IMR-90 (cell line): ENCODE measurements around the gene ATP1A3.

ENCODE experiments used
- CEBPB ChIP-seq: IDR thresholded peaks from 2 replicates; pipeline ENCODE4 v1.6.1; 2012; ENCODE audit warnings: low read depth, low read length, improper control_type of control experiment
- FOS ChIP-seq: fragments of 150-350 bp; IDR thresholded peaks from 2 replicates; pipeline ENCODE4 v1.6.1; 2016; ENCODE audit warnings: low read depth, low read length
- MAZ ChIP-seq: IDR thresholded peaks from 2 replicates; pipeline ENCODE4 v1.6.1; 2012; ENCODE audit warnings: low read depth, mild to moderate bottlenecking, low read length, improper control_type of control experiment, moderate library complexity, borderline replicate concordance
- POLR2A ChIP-seq: IDR thresholded peaks from 2 replicates; pipeline ENCODE4 v1.6.1; 2012; ENCODE audit warnings: mild to moderate bottlenecking, low read depth, low read length
- RAD21 ChIP-seq: IDR thresholded peaks from 2 replicates; pipeline ENCODE4 v1.6.1; 2012; ENCODE audit warnings: low read length, improper control_type of control experiment
- RFX5 ChIP-seq: IDR thresholded peaks from 2 replicates; pipeline ENCODE4 v1.8.0; 2012; ENCODE audit warnings: low read depth, mild to moderate bottlenecking, low read length, moderate library complexity
- TF ChIP-seq, protein P1 (sequence below): conservative IDR thresholded peaks from 2 replicates; pipeline ENCODE4 v1.5.1; 2012; ENCODE audit warnings: mild to moderate bottlenecking, low read depth, low read length, improper control_type of control experiment
- TF ChIP-seq, protein P2 (sequence below): fragments of 150-350 bp; IDR thresholded peaks from 2 replicates; pipeline ENCODE4 v1.6.1; 2016; ENCODE audit warnings: low read depth, mild to moderate bottlenecking, low read length, moderate library complexity, borderline replicate concordance
- TF ChIP-seq, protein P3 (sequence below): fragments of 150-350 bp; IDR thresholded peaks from 2 replicates; pipeline ENCODE4 v1.6.1; 2017; ENCODE audit warnings: mild to moderate bottlenecking, antibody characterized with exemption, low read length, low read depth

DNA sequence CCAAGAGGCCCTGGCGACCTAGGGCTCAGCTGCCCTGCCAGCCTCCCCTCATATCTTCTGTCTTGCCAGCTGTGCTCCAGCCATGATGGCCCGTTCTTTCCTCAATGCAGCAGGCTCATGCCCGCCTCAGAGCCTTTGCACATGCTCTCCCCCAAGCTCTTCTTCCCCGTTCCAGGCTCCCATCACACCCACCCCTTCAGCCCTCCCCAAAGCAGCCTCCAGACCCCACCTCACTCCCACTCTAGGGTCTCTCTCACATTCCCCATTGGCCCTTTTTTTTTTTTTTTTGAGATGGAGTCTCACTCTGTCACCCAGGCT lies 29.9 kb upstream of the ATP1A3 start:
- TF ChIP-seq, protein P1, sequence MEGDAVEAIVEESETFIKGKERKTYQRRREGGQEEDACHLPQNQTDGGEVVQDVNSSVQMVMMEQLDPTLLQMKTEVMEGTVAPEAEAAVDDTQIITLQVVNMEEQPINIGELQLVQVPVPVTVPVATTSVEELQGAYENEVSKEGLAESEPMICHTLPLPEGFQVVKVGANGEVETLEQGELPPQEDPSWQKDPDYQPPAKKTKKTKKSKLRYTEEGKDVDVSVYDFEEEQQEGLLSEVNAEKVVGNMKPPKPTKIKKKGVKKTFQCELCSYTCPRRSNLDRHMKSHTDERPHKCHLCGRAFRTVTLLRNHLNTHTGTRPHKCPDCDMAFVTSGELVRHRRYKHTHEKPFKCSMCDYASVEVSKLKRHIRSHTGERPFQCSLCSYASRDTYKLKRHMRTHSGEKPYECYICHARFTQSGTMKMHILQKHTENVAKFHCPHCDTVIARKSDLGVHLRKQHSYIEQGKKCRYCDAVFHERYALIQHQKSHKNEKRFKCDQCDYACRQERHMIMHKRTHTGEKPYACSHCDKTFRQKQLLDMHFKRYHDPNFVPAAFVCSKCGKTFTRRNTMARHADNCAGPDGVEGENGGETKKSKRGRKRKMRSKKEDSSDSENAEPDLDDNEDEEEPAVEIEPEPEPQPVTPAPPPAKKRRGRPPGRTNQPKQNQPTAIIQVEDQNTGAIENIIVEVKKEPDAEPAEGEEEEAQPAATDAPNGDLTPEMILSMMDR = no peak
- TF ChIP-seq FOS (no peak), POLR2A (no peak), CEBPB (no peak), RAD21 (no peak), MAZ (no peak), RFX5 (no peak)
- TF ChIP-seq, protein P2, sequence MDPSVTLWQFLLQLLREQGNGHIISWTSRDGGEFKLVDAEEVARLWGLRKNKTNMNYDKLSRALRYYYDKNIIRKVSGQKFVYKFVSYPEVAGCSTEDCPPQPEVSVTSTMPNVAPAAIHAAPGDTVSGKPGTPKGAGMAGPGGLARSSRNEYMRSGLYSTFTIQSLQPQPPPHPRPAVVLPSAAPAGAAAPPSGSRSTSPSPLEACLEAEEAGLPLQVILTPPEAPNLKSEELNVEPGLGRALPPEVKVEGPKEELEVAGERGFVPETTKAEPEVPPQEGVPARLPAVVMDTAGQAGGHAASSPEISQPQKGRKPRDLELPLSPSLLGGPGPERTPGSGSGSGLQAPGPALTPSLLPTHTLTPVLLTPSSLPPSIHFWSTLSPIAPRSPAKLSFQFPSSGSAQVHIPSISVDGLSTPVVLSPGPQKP = no peak
- TF ChIP-seq, protein P3, sequence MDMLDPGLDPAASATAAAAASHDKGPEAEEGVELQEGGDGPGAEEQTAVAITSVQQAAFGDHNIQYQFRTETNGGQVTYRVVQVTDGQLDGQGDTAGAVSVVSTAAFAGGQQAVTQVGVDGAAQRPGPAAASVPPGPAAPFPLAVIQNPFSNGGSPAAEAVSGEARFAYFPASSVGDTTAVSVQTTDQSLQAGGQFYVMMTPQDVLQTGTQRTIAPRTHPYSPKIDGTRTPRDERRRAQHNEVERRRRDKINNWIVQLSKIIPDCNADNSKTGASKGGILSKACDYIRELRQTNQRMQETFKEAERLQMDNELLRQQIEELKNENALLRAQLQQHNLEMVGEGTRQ = no peak
